NCI-H82 treated with DMSO at 0.1 percent for 48 hours (cell line): ENCODE data around the gene DPH5.
"Not testable (repeated sequence)": the region's sequence is repeated elsewhere in the genome, so short reads cannot be mapped to it uniquely, and the experiment has no call there.

ENCODE experiments used
- DNase-seq: peaks from one replicate; lab custom pipeline; 2025; ENCODE audit not compliant: unreplicated experiment; lab: John Stamatoyannopoulos, UW

The DPH5 gene

GRCh38 chr1:100947816-100948215, 77.8 kb downstream of the DPH5 start:
- not testable (repeated sequence) for DNase-seq

- DNase-seq: not testable (repeated sequence)
These were observed 79.5 kb downstream of the DPH5 start for GRCh38 chr1:100946064-100946463.

- no peak for DNase-seq
These were observed 82.1 kb downstream of the DPH5 start for GRCh38 chr1:100943533-100943932.

- DNase-seq: no peak
These were observed 83.1 kb downstream of the DPH5 start for GRCh38 chr1:100942304-100943046.

- no peak for DNase-seq
These were observed 83.9 kb downstream of the DPH5 start for GRCh38 chr1:100941580-100942216.

- no peak for DNase-seq
These were observed 84.5 kb downstream of the DPH5 start for GRCh38 chr1:100941098-100941527.
